ENCODE measurements around the gene CDKN1A. TPM values are rescaled to one million over a fixed set of nuclear protein-coding genes. Genes with fewer than 3 reads are reported as not detected.
A peak's percentile ranks its signal among the peaks of the same experiment; 100 is the strongest.
"Not testable (repeated sequence)": the region's sequence is repeated elsewhere in the genome, so short reads cannot be mapped to it uniquely, and the experiment has no call there.

Gene CDKN1A
- total RNA-seq, 1 donor from 2014 or later: 353 TPM

- Histone ChIP-seq H3K4me3 (no peak overlapping the region), H3K27ac (no peak overlapping the region), H3K36me3 (no peaks in the 10 kb centered on the region), H3K27me3 (no peaks in the 10 kb centered on the region), H3K4me1 (no peaks in the 10 kb centered on the region), H3K9me3 (no peaks in the 10 kb centered on the region)
- DNase-seq (ENCODE audit: low spot score in 2 of 2): no peak
- intact Hi-C loops (cut with DNase I): no loop called here
- TF ChIP-seq CTCF (IDR thresholded peaks at IDR 0.05): no peak
These were observed 22.3 kb downstream of the CDKN1A start for GRCh38 chr6:36700831-36701230.

- peak in 1 of 2 donors; percentile 54 for DNase-seq (ENCODE audit: low spot score in 2 of 2)
- no peak overlapping the region for H3K27ac ChIP-seq
- TF ChIP-seq CTCF (IDR thresholded peaks at IDR 0.05): no peak
- no peaks in the 10 kb centered on the region for H3K27me3 ChIP-seq
- no peak overlapping the region for H3K4me3 ChIP-seq
- no peaks in the 10 kb centered on the region for H3K36me3 ChIP-seq
- no peaks in the 10 kb centered on the region for H3K9me3 ChIP-seq
- no peaks in the 10 kb centered on the region for H3K4me1 ChIP-seq
- intact Hi-C loops (cut with DNase I): no loop called here
These were observed 23.0 kb downstream of the CDKN1A start for GRCh38 chr6:36701401-36701991.

GRCh38 chr6:36702656-36703055, 24.1 kb downstream of the CDKN1A start:
- intact Hi-C loops (cut with DNase I): no loop called here
- no peak overlapping the region for H3K27ac ChIP-seq
- no peak for TF ChIP-seq CTCF (IDR thresholded peaks at IDR 0.05)
- no peaks in the 10 kb centered on the region for H3K9me3 ChIP-seq
- DNase-seq (ENCODE audit: low spot score in 2 of 2): peak in 1 of 2 donors; percentile 21
- H3K4me1 ChIP-seq: no peaks in the 10 kb centered on the region
- no peak overlapping the region for H3K4me3 ChIP-seq
- no peaks in the 10 kb centered on the region for H3K36me3 ChIP-seq
- H3K27me3 ChIP-seq: no peaks in the 10 kb centered on the region

- Histone ChIP-seq H3K4me1 (no peaks in the 10 kb centered on the region), H3K36me3 (no peaks in the 10 kb centered on the region), H3K9me3 (no peaks in the 10 kb centered on the region), H3K4me3 (no peak overlapping the region), H3K27ac (no peak overlapping the region), H3K27me3 (no peaks in the 10 kb centered on the region)
- no peak for TF ChIP-seq CTCF (IDR thresholded peaks at IDR 0.05)
- DNase-seq (ENCODE audit: low spot score in 2 of 2): peak in 1 of 2 donors; percentile 44
- intact Hi-C loops (cut with DNase I): no loop called here
These were observed 24.6 kb downstream of the CDKN1A start for GRCh38 chr6:36703081-36703606.

- intact Hi-C loops (cut with DNase I): no loop called here
- Histone ChIP-seq H3K4me1 (no peaks in the 10 kb centered on the region), H3K27ac (no peak overlapping the region), H3K9me3 (no peaks in the 10 kb centered on the region), H3K36me3 (no peaks in the 10 kb centered on the region), H3K27me3 (no peaks in the 10 kb centered on the region), H3K4me3 (no peak overlapping the region)
- no peak for TF ChIP-seq CTCF (IDR thresholded peaks at IDR 0.05)
- peak in 1 of 2 donors; percentile 42 for DNase-seq (ENCODE audit: low spot score in 2 of 2)
These were observed 25.5 kb downstream of the CDKN1A start for GRCh38 chr6:36703982-36704381.

- H3K36me3 ChIP-seq; DNase-seq (ENCODE audit: low spot score in 2 of 2); H3K27me3 ChIP-seq; H3K27ac ChIP-seq; H3K9me3 ChIP-seq; H3K4me1 ChIP-seq; intact Hi-C loops (cut with DNase I); H3K4me3 ChIP-seq: not testable (repeated sequence)
These were observed 26.6 kb downstream of the CDKN1A start for GRCh38 chr6:36704961-36705577.
